Thymus (tissue), 11 donors: ENCODE data around the gene ZNF750. TPM values are rescaled to one million over a fixed set of nuclear protein-coding genes. Genes with fewer than 3 reads are reported as not detected.

Source experiments
- DNase-seq, 9 donors: peaks; one replicate each; pipeline ENCODE4 v3.0.0-alpha.2; 2013; ENCODE audit warnings: low spot score in 9 of 9, low read depth in 6 of 9, missing footprints in 1 of 9
- H3K27ac ChIP-seq, 2 donors: one replicate each; pipeline ENCODE4 v1.5.1; 2013; ENCODE audit warnings: control low read depth in 1 of 2, low read depth in 1 of 2, low read length in 1 of 2, mild to moderate bottlenecking in 1 of 2, moderate library complexity in 1 of 2
- H3K27me3 ChIP-seq, 2 donors: one replicate each; pipeline ENCODE4 v1.5.1; 2013; ENCODE audit warnings: low read length in 1 of 2; ENCODE audit not compliant: control insufficient read depth in 2 of 2, insufficient read depth in 1 of 2
- H3K36me3 ChIP-seq, 2 donors: one replicate each; pipeline ENCODE4 v1.5.1; 2013; ENCODE audit warnings: low read length in 1 of 2, mild to moderate bottlenecking in 1 of 2, moderate library complexity in 1 of 2; ENCODE audit not compliant: control insufficient read depth in 2 of 2, insufficient read depth in 2 of 2
- H3K4me1 ChIP-seq, 2 donors: one replicate each; pipeline ENCODE4 v1.5.1; 2013; ENCODE audit warnings: low read length in 2 of 2; ENCODE audit not compliant: control insufficient read depth in 2 of 2, insufficient read depth in 2 of 2
- H3K4me3 ChIP-seq, 2 donors: one replicate each; pipeline ENCODE4 v1.5.1; 2013; ENCODE audit warnings: low read length in 2 of 2, control low read depth in 1 of 2, mild to moderate bottlenecking in 1 of 2
- H3K9me3 ChIP-seq, 2 donors: one replicate each; pipeline ENCODE4 v1.5.1; 2013; ENCODE audit warnings: low read length in 1 of 2, mild to moderate bottlenecking in 1 of 2; ENCODE audit not compliant: control insufficient read depth in 2 of 2, insufficient read depth in 1 of 2
- WGBS: extraction: QIAGEN DNeasy Blood & Tissue Kit; methylation state at CpG from one replicate; pipeline ENCODE4 v1.1.7; 2013; 5-methylcytosine and 5-hydroxymethylcytosine counted together
- polyA plus RNA-seq: library from polyadenylated mRNA; stranded (reverse); fragments of 200-250 nt; gene quantifications from one replicate; pipeline ENCODE4 v1.2.3, GENCODE V29; 2013
- total RNA-seq: library from RNA; stranded (reverse); fragments of 120-200 nt; gene quantifications from one replicate; pipeline ENCODE4 v1.2.4, GENCODE V29; 2013
- donor health status: healthy.

ZNF750 gene
- total and polyA plus RNA-seq, 2 donors: 3.9 to 4.1 TPM

DNA sequence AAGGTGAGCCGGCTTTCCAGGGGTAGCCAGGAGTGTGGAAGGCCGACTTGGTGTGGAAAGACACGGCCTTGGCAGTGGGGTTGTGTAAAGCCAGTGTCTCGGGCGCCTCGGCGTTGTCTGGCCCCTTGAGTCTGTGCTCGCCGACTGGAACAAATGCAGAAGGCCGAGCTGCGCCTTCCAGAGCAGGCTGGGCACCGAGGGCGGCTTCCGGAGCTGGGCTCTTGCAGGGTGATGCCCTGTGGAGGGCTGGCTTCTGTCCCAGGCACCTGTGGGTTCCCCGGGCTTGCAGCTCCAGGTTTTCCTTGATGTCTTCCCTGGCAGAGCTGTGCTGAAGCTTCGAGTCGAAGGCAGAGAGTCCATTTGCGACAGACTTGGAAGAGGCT, 8.0 kb downstream of the ZNF750 start:
- WGBS: 95% methylated on average over 18 of the region's 18 CpGs

DNA sequence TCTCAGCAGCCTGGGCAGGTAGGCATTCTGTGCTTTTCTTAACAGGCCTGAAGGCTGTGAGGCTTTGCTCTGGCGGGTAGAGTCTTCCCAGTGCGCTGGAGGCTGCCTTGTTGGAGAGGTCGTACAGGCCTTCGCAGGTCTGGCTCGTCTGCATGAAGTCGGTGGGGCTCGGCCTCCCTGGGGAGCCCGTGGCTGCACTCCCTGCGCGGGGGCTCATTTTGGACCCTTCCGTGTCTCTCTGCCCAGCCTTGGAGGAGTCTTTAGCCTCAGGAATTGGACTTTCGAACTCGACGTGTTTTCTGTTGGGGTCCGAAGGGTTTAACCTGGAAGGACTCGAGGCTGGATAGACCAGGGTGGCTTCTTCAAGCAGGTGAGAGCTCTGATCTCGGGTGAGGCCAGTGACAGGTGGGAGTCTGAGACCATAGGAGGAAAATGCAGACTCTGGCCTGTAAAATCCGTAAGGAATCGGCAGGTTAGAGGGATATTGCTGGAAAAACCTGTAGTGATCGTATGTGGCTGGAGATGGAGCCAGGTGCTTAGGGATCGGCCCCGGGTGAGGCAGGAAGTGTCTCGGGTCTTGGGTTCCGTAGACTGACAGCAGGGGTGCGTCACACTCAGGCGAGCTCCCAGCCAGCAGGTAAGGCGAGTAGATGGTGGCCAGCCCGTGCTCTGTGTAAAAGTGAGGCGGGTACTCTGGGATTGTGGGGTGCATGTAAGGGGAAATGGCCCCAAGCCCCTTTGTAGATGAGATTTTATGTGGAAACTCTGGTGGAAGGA, 8.6 kb downstream of the ZNF750 start:
- Histone ChIP-seq H3K9me3 (peaks cover 0 to 9% of the 10 kb centered on the region in 2 donors), H3K36me3 (peaks cover 11 to 18% of the 10 kb centered on the region in 2 donors), H3K27ac (peak overlapping the region in 1 of 2 donors; percentile 46), H3K4me1 (peaks cover 0 to 22% of the 10 kb centered on the region in 2 donors), H3K4me3 (no peak overlapping the region), H3K27me3 (no peaks in the 10 kb centered on the region)
- DNase-seq: no peak
- 97% methylated on average over 29 of the region's 29 CpGs for WGBS

More for the DNA sequence above, 8.0 kb downstream of the ZNF750 start:
- peaks cover 0 to 9% of the 10 kb centered on the region in 2 donors for H3K9me3 ChIP-seq
- H3K4me3 ChIP-seq: no peak overlapping the region
- peaks cover 0 to 22% of the 10 kb centered on the region in 2 donors for H3K4me1 ChIP-seq
- peak overlapping the region in 1 of 2 donors; percentile 25 for H3K27ac ChIP-seq
- H3K27me3 ChIP-seq: no peaks in the 10 kb centered on the region
- peaks cover 11 to 18% of the 10 kb centered on the region in 2 donors for H3K36me3 ChIP-seq
- DNase-seq: no peak

GRCh38 chr17:82830249-82830661, 9.6 kb downstream of the ZNF750 start:
- Histone ChIP-seq H3K4me3 (no peak overlapping the region), H3K9me3 (peaks cover 0 to 9% of the 10 kb centered on the region in 2 donors), H3K36me3 (peaks cover 11 to 18% of the 10 kb centered on the region in 2 donors), H3K27me3 (no peaks in the 10 kb centered on the region), H3K4me1 (peaks cover 0 to 22% of the 10 kb centered on the region in 2 donors), H3K27ac (no peak overlapping the region)
- 94% methylated on average over 22 of the region's 22 CpGs for WGBS
- DNase-seq: no peak

- WGBS: 99% methylated on average over 26 of the region's 26 CpGs
- Histone ChIP-seq H3K36me3 (peaks cover 11 to 18% of the 10 kb centered on the region in 2 donors), H3K27me3 (no peaks in the 10 kb centered on the region), H3K4me3 (no peak overlapping the region), H3K9me3 (peaks cover 0 to 9% of the 10 kb centered on the region in 2 donors), H3K27ac (no peak overlapping the region), H3K4me1 (peaks cover 0 to 16% of the 10 kb centered on the region in 2 donors)
- DNase-seq: no peak
These were observed 10.8 kb downstream of the ZNF750 start for GRCh38 chr17:82828875-82829487.

DNA sequence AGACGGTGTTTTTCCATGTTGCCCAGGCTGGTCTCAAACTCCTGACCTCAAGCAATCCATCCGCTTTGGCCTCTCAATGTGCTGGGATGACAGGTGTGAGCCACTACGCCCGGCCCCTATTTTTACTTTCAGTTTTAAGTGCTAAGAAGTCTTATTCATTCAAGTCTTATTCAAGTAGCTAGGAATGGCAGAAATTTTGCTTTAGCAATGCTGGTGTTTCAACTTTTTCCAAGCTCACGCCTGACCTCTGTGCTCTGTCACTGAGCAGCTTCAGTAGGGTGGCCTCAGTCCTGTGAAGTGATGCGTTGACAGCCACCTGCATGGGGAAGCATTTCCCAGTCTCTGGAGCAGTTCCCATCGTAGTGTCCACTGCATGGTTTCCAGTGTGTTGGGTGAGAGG, 12.9 kb downstream of the ZNF750 start:
- H3K9me3 ChIP-seq: peaks cover 0 to 9% of the 10 kb centered on the region in 2 donors
- no peak for DNase-seq
- no peak overlapping the region for H3K4me3 ChIP-seq
- H3K27me3 ChIP-seq: no peaks in the 10 kb centered on the region
- H3K27ac ChIP-seq: no peak overlapping the region
- 92% methylated on average over 7 of the region's 7 CpGs for WGBS
- H3K36me3 ChIP-seq: peaks cover 15 to 18% of the 10 kb centered on the region in 2 donors
- peaks cover 0 to 8% of the 10 kb centered on the region in 2 donors for H3K4me1 ChIP-seq

GRCh38 chr17:82826211-82826610, 13.6 kb downstream of the ZNF750 start:
- H3K27ac ChIP-seq: no peak overlapping the region
- H3K9me3 ChIP-seq: peaks cover 0 to 9% of the 10 kb centered on the region in 2 donors
- no peak for DNase-seq
- no peak overlapping the region for H3K4me3 ChIP-seq
- H3K27me3 ChIP-seq: no peaks in the 10 kb centered on the region
- H3K36me3 ChIP-seq: peaks cover 13 to 16% of the 10 kb centered on the region in 2 donors
- peaks cover 0 to 2% of the 10 kb centered on the region in 2 donors for H3K4me1 ChIP-seq

DNA sequence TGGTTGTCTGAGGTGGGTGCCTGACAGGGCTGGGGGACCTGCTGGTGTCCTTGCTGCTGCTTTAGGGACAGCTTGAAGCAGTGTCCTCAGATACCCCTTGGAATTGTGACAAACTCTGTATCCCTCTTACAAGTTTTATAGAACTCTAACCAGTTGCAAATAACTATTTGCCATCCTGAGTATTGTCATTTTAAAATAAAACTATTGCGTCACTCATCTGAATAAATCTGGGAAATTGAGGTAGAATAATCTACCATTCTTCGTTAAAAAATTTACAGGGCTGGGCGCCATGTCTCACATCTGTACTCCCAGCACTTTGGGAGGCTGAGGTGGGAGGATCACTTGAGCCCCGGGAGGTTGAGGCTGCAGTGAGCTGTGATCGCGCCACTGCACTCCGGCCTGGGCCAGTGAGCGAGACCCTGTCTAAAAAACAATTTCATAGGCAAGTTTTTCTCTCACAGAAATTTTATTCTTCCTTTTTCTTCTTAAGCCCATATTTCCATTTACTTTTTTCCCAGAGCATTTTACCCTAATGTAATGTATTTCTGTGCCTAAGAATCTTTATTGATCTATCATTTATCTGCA, 14.2 kb downstream of the ZNF750 start:
- peaks cover 12 to 13% of the 10 kb centered on the region in 2 donors for H3K36me3 ChIP-seq
- peaks cover 0 to 9% of the 10 kb centered on the region in 2 donors for H3K9me3 ChIP-seq
- H3K27ac ChIP-seq: no peak overlapping the region
- H3K4me3 ChIP-seq: no peak overlapping the region
- H3K4me1 ChIP-seq: peaks cover 0 to 2% of the 10 kb centered on the region in 2 donors
- H3K27me3 ChIP-seq: no peaks in the 10 kb centered on the region
- 98% methylated on average over 8 of the region's 8 CpGs for WGBS
- no peak for DNase-seq

DNA sequence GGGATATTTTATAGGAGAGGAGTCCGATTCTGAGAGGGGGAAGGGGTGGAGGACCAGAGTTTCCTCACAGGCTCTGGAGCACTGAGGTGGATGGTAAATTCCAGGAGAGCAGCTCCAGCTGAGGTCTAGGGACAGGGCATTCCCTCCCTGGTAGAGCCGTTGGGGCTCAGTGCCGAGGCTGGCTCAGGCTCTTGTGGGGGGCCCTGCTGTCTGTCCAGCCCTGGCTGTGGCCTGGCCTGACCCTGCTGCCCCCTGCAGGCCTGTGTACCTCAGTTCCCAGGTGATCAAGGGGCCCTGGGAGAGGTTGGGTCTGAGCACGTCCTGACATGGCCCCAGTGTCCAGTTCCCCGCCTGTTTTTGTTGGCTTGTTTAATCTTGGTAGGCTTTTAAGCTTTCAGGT, 16.8 kb downstream of the ZNF750 start:
- peaks cover 0 to 2% of the 10 kb centered on the region in 2 donors for H3K4me1 ChIP-seq
- DNase-seq: no peak
- peak overlapping the region in 1 of 2 donors; percentile 15 for H3K27ac ChIP-seq
- H3K9me3 ChIP-seq: peaks cover 0 to 8% of the 10 kb centered on the region in 2 donors
- H3K27me3 ChIP-seq: no peaks in the 10 kb centered on the region
- WGBS: 93% methylated on average over 5 of the region's 5 CpGs
- peaks cover 20 to 21% of the 10 kb centered on the region in 2 donors for H3K36me3 ChIP-seq
- H3K4me3 ChIP-seq: no peak overlapping the region

- H3K27me3 ChIP-seq: no peaks in the 10 kb centered on the region
- peaks cover 0 to 2% of the 10 kb centered on the region in 2 donors for H3K4me1 ChIP-seq
- H3K36me3 ChIP-seq: peaks cover 16 to 18% of the 10 kb centered on the region in 2 donors
- no peak overlapping the region for H3K4me3 ChIP-seq
- DNase-seq: no peak
- H3K9me3 ChIP-seq: peaks cover 0 to 8% of the 10 kb centered on the region in 2 donors
- WGBS: 95% methylated on average over 16 of the region's 16 CpGs
- no peak overlapping the region for H3K27ac ChIP-seq
These were observed 17.5 kb downstream of the ZNF750 start for GRCh38 chr17:82822281-82822680.
